ENCODE measurements around the gene DNAH14. TPM values are rescaled to one million over a fixed set of nuclear protein-coding genes. Genes with fewer than 3 reads are reported as not detected.
A peak's percentile ranks its signal among the peaks of the same experiment; 100 is the strongest.

Gene DNAH14
- total and polyA plus RNA-seq, 2 of the 13 experiments (the other 11 are each of a cell fraction or from before 2014, with no cell fraction given), result 4.5 to 27.5 TPM

DNA sequence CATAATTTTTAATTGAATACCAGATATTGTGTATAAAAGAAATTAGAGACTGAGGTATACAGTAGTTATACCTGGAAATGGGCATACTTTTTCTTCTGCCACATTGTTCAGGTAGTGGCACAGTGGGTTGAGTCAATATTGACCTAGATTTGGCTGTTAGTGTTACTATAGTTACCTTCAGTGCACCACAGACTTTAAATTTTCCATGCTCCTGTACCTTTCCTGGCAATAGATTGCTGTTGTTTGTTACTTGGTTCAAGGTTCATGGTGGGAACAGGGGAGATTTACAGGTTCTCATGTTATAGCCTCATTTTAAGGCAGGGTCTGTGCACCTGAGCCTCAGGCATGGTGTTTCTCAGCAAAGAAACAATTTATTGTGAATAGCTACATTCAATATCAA is 279.7 kb downstream of the DNAH14 start (continued):
- TF ChIP-seq, protein P1, sequence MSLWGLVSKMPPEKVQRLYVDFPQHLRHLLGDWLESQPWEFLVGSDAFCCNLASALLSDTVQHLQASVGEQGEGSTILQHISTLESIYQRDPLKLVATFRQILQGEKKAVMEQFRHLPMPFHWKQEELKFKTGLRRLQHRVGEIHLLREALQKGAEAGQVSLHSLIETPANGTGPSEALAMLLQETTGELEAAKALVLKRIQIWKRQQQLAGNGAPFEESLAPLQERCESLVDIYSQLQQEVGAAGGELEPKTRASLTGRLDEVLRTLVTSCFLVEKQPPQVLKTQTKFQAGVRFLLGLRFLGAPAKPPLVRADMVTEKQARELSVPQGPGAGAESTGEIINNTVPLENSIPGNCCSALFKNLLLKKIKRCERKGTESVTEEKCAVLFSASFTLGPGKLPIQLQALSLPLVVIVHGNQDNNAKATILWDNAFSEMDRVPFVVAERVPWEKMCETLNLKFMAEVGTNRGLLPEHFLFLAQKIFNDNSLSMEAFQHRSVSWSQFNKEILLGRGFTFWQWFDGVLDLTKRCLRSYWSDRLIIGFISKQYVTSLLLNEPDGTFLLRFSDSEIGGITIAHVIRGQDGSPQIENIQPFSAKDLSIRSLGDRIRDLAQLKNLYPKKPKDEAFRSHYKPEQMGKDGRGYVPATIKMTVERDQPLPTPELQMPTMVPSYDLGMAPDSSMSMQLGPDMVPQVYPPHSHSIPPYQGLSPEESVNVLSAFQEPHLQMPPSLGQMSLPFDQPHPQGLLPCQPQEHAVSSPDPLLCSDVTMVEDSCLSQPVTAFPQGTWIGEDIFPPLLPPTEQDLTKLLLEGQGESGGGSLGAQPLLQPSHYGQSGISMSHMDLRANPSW (CRISPR knock-in tag; IDR thresholded peaks at IDR 0.05; ENCODE audit: borderline replicate concordance), result no peak
- TF ChIP-seq, protein P2, sequence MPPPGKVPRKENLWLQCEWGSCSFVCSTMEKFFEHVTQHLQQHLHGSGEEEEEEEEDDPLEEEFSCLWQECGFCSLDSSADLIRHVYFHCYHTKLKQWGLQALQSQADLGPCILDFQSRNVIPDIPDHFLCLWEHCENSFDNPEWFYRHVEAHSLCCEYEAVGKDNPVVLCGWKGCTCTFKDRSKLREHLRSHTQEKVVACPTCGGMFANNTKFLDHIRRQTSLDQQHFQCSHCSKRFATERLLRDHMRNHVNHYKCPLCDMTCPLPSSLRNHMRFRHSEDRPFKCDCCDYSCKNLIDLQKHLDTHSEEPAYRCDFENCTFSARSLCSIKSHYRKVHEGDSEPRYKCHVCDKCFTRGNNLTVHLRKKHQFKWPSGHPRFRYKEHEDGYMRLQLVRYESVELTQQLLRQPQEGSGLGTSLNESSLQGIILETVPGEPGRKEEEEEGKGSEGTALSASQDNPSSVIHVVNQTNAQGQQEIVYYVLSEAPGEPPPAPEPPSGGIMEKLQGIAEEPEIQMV (CRISPR knock-in tag; IDR thresholded peaks at IDR 0.05; ENCODE audit: low read depth), result no peak
- no peak for TF ChIP-seq SSRP1 (CRISPR knock-in tag; IDR thresholded peaks at IDR 0.05)
- no peak for TF ChIP-seq HIVEP1 (CRISPR knock-in tag; IDR thresholded peaks at IDR 0.05)
- no peak for TF ChIP-seq ZNF598 (CRISPR knock-in tag; IDR thresholded peaks at IDR 0.05; ENCODE audit: borderline replicate concordance)
- no peak for TF ChIP-seq IKZF4 (CRISPR knock-in tag; IDR thresholded peaks at IDR 0.05; ENCODE audit: borderline replicate concordance, low read depth, not compliant biosample characterization)
- TF ChIP-seq ZNF660 (CRISPR knock-in tag; IDR thresholded peaks at IDR 0.05; ENCODE audit: borderline replicate concordance, low read depth), result no peak
- peak; percentile 65 for TF ChIP-seq RFX1 (IDR thresholded peaks at IDR 0.05)
- TF ChIP-seq CHD2 (IDR thresholded peaks at IDR 0.05; ENCODE audit: low read depth, low read length), result no peak
- TF ChIP-seq ZNF143 (CRISPR knock-in tag; IDR thresholded peaks at IDR 0.05), result no peak
- TF ChIP-seq, protein P3, sequence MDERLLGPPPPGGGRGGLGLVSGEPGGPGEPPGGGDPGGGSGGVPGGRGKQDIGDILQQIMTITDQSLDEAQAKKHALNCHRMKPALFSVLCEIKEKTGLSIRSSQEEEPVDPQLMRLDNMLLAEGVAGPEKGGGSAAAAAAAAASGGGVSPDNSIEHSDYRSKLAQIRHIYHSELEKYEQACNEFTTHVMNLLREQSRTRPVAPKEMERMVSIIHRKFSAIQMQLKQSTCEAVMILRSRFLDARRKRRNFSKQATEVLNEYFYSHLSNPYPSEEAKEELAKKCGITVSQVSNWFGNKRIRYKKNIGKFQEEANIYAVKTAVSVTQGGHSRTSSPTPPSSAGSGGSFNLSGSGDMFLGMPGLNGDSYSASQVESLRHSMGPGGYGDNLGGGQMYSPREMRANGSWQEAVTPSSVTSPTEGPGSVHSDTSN (CRISPR knock-in tag; IDR thresholded peaks at IDR 0.05), result no peak
- TF ChIP-seq ZNF24 (IDR thresholded peaks at IDR 0.05), result no peak
- TF ChIP-seq PAWR (CRISPR knock-in tag; IDR thresholded peaks at IDR 0.05; ENCODE audit: borderline replicate concordance), result no peak
- TF ChIP-seq, protein P4, sequence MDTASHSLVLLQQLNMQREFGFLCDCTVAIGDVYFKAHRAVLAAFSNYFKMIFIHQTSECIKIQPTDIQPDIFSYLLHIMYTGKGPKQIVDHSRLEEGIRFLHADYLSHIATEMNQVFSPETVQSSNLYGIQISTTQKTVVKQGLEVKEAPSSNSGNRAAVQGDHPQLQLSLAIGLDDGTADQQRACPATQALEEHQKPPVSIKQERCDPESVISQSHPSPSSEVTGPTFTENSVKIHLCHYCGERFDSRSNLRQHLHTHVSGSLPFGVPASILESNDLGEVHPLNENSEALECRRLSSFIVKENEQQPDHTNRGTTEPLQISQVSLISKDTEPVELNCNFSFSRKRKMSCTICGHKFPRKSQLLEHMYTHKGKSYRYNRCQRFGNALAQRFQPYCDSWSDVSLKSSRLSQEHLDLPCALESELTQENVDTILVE (CRISPR knock-in tag; IDR thresholded peaks at IDR 0.05), result 0 out of 2 replicates have a peak, but pooled peaks have one; percentile 22
- TF ChIP-seq, protein P5, sequence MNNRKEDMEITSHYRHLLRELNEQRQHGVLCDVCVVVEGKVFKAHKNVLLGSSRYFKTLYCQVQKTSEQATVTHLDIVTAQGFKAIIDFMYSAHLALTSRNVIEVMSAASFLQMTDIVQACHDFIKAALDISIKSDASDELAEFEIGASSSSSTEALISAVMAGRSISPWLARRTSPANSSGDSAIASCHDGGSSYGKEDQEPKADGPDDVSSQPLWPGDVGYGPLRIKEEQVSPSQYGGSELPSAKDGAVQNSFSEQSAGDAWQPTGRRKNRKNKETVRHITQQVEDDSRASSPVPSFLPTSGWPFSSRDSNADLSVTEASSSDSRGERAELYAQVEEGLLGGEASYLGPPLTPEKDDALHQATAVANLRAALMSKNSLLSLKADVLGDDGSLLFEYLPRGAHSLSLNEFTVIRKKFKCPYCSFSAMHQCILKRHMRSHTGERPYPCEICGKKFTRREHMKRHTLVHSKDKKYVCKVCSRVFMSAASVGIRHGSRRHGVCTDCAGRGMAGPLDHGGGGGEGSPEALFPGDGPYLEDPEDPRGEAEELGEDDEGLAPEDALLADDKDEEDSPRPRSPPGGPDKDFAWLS (CRISPR knock-in tag; IDR thresholded peaks at IDR 0.05; ENCODE audit: borderline replicate concordance), result no peak
- TF ChIP-seq, protein P6, sequence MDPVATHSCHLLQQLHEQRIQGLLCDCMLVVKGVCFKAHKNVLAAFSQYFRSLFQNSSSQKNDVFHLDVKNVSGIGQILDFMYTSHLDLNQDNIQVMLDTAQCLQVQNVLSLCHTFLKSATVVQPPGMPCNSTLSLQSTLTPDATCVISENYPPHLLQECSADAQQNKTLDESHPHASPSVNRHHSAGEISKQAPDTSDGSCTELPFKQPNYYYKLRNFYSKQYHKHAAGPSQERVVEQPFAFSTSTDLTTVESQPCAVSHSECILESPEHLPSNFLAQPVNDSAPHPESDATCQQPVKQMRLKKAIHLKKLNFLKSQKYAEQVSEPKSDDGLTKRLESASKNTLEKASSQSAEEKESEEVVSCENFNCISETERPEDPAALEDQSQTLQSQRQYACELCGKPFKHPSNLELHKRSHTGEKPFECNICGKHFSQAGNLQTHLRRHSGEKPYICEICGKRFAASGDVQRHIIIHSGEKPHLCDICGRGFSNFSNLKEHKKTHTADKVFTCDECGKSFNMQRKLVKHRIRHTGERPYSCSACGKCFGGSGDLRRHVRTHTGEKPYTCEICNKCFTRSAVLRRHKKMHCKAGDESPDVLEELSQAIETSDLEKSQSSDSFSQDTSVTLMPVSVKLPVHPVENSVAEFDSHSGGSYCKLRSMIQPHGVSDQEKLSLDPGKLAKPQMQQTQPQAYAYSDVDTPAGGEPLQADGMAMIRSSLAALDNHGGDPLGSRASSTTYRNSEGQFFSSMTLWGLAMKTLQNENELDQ (CRISPR knock-in tag; IDR thresholded peaks at IDR 0.05; ENCODE audit: borderline replicate concordance), result no peak
- TF ChIP-seq ZNF224 (CRISPR knock-in tag; IDR thresholded peaks at IDR 0.05), result no peak
- TF ChIP-seq ZNF207 (IDR thresholded peaks at IDR 0.05; ENCODE audit: borderline replicate concordance), result no peak
- no peak for TF ChIP-seq ZFYVE20 (CRISPR knock-in tag; IDR thresholded peaks at IDR 0.05; ENCODE audit: borderline replicate concordance, low read depth)
- TF ChIP-seq BCL6 (CRISPR knock-in tag; IDR thresholded peaks at IDR 0.05), result peak; percentile 74
